HuH-7 (cell line): ENCODE measurements around the gene CTSG.
"Not testable (repeated sequence)": the region's sequence is repeated elsewhere in the genome, so short reads cannot be mapped to it uniquely, and the experiment has no call there.

Experiments used
- DNase-seq: peaks from one replicate; pipeline ENCODE4 v3.0.0; 2011; ENCODE audit warnings: low spot score

CTSG gene

GRCh38 chr14:24542346-24542936 lies 33.6 kb downstream of the CTSG start:
- DNase-seq = no peak

- DNase-seq = no peak
Measured at GRCh38 chr14:24535737-24536136, 40.3 kb downstream of the CTSG start.

- no peak for DNase-seq
Measured at GRCh38 chr14:24534286-24534685, 41.8 kb downstream of the CTSG start.

- not testable (repeated sequence) for DNase-seq
Measured at GRCh38 chr14:24525877-24526620, 50.0 kb downstream of the CTSG start.
